GM21723 (cell line): ENCODE data around the gene CAPNS1.
"Not testable (repeated sequence)": the region's sequence is repeated elsewhere in the genome, so short reads cannot be mapped to it uniquely, and the experiment has no call there.

Source experiments
- ATAC-seq: cut with Tn5 transposase; IDR thresholded peaks from one replicate; pipeline ENCODE4 v1.9.1; 2021; ENCODE audit warnings: mild to moderate bottlenecking, moderate library complexity; ENCODE audit not compliant: unreplicated experiment

CAPNS1 gene

DNA sequence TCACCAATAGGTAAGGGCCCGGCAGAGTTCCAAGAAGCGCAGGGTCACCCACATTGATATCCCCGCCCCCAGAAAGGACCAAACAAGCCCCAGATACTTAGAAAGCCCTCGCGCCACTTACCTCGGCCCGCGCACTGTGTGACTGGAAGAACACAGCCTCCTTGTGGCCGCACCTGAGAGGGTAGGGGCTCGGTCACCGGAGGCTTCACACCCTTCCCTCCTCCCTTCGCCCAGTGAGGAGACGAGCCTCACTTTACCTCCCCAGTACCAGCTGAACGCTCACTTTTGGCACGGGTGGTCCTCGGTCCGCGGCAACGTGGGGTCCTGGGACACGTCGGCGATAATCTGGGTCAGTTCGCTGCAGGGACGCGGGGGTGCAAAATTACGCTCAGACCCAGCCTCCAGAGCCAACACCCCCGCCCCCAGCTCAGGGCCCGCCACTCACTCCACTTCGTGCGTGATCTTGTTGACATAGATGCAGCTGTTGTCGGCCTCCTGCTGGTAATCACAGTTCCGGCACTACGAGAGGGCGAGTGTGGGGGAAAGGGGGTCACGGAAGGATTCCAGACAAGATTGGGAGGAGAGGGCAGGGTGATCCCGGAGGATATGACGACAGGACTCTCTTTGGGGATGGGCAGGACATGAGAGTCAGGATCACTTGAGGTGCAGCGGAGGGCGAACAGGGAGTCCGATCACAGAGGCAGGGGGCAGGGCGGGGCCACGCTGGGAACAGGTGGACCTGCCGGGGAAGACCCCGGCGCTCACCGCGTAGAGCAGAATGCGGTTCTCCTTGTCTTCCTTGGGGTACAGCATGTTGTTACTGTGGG is 25.8 kb upstream of the CAPNS1 start:
- no peak for ATAC-seq

DNA sequence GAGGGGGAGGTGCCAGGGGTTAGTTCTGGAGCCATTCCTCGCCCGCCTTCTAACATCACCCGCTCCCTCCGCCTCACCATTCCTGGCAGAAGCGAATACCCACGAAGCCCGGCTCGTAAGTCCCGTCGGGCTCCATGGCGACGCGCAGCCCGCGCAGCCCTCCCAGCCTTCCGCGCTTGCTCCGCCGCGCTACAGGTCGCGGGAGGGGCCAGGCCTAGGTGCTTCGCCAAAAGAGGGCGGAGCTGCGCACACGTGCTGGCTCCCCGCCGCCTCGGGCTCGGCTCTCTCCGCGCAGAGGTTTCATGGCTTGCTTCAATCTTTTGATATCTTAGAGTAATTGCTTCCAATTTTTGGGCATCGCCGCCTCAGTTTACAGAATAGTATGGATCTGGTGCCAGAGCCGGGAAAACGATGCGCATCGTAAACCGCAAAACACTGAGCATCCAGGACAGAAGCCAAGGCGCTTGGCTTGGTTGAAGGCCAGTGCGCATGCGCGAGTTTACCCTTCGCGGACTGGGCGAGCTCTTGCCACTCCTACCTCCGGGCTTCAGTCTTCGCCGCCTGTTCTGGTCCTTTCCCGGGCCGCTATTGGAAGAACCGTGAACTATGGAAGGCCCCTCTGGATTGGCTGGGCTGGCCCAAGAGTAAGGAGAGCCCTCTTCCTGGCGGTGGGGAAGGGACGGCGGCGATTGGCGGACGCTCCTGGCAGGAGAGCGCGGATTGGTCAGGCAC is 25.0 kb upstream of the CAPNS1 start, which contains the start of gene POLR2I:
TSS of gene POLR2I (minus strand) at position 155 of the 732 bp plus-strand sequence. CDS start at position 136, 19 bp downstream.
- ATAC-seq, result peak; percentile 73

DNA sequence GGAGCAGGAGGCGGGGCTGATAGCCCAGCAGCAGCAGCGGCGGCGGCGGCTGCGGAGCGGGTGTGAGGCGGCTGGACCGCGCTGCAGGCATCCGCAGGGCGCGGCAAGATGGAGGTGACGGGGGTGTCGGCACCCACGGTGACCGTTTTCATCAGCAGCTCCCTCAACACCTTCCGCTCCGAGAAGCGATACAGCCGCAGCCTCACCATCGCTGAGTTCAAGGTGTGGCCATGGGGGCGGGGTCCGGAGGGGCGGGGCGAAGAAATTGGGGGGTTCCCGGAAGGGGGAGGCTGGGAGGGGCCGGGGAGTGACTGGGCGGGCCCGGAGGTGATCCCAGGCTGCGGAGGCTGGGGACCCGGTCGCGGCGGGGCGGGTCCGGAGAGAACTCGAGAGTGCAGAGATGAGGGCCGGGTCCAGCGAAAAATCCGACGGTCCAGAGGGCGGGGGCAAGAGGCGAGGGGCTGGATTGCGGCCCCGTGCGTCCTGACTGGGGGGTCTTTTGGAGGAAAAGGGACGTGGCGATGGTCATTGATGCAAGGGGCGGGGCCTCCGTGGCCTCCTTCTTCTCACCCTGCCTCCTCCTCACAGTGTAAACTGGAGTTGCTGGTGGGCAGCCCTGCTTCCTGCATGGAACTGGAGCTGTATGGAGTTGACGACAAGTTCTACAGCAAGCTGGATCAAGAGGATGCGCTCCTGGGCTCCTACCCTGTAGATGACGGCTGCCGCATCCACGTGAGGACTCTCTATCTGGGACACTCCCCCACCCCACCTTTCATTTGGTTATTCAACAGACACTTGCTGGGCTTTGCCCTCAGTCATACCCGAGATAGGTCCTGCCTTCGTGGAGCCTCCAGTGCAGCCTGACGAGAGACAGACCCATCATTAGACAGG is 24.2 kb upstream of the CAPNS1 start, which contains the start of gene TBCB:
TSS of gene TBCB (plus strand) at position 16 of the 891 bp plus-strand sequence. CDS start at position 109, 93 bp downstream.
- peak; percentile 28 for ATAC-seq

DNA sequence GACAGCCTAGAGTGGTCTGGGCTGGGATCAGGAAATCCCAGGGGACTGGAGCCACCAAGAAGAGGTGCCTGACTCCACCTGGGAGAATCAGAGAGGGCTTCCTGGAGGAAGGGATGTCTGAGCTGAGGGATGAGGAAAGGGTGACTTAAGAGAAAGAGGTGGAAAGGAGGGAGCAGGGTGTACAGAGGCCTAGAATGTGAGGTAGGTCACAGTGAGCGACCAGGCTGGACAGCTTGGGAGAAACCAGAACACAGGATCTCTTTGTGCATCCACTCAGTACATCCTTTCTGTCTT is 23.6 kb upstream of the CAPNS1 start:
- ATAC-seq, result no peak

DNA sequence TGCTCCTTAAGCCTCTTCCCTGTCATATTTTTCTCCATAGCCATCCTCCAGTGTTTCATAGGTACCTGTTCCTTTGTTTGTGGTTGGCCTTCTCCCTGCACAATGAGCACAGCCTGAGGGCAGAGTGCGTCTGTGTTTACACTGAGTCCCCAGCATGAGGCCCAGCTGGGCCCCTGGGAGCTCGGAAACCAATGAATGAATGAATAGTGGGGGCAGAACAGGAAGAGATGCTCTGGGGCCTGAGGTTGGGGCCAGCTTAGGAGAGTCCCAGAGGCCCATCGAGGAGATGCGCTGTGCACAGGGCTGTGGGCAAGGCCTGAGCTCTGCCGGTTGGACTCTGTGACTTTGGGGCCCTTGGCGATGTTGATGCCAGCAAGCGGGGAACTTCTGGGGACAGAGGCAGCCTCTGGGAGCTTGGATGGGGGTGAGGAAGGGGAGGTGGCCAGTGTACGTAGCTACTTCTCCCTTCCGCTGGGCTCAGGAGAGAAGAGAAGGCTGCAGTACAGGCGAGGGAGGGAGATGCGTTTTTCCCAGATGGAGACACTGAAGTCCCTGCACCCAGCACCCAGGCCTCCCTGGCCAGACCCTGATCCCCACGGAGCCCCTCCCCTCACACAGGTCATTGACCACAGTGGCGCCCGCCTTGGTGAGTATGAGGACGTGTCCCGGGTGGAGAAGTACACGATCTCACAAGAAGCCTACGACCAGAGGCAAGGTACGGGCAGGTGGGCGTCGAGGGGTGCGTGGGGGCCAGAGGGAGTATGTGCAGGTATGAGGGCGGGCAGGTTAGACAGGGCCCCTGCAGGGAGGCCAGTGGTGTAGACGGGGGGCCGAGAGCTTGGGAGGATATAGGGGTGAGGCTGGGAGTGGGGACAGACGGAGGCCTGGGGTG is 19.5 kb upstream of the CAPNS1 start:
- ATAC-seq, result no peak

DNA sequence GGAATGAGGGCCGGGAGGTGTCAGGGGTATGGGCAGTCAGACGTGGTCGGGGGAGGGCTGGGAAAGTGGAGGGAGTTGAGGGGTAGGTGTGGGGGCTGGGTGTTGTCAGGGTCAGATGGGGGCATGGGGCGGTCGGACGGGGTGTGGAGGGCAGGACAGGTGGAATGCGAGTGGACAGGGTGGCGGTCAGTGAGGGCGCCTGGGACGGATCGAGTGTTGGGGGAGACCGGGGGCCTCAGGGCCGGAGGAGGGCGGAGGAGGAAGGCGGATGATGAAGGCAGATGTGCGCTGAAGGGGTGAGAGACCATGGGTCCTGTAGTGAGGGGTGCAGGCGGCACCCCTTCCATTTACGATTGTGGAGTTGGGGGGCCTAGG is 18.9 kb upstream of the CAPNS1 start:
- ATAC-seq, result no peak

DNA sequence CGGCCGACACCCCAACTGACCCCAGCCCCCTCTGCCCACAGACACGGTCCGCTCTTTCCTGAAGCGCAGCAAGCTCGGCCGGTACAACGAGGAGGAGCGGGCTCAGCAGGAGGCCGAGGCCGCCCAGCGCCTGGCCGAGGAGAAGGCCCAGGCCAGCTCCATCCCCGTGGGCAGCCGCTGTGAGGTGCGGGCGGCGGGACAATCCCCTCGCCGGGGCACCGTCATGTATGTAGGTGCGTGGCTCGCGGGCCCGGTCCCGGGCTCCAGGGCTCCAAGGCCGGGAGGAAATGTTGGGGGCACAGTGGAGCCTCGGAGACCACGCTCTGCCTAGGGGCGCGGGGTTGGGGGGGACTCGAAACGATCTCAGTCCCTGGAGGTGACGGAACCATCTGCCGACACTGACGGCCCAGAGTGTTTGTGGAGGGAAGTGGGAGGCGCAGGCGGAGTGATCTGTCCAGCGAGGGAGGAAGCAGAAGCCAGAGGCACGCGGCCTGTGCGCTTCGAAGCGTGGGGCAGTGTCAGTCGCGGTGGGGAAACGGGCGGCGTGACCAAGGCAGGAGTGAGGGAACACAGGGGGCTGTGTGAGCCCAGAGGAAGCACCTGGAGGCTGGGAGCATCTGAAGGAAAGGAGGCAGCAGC is 18.3 kb upstream of the CAPNS1 start:
- ATAC-seq, result no peak

DNA sequence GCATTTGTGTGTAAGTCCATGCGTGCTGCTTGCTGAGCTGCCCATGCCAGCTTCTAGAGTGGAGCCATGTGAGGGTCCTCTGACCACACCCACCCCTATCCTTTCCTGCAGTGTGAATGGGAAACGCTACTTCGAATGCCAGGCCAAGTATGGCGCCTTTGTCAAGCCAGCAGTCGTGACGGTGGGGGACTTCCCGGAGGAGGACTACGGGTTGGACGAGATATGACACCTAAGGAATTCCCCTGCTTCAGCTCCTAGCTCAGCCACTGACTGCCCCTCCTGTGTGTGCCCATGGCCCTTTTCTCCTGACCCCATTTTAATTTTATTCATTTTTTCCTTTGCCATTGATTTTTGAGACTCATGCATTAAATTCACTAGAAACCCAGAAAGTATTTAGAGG is 14.3 kb upstream of the CAPNS1 start:
- no peak for ATAC-seq

DNA sequence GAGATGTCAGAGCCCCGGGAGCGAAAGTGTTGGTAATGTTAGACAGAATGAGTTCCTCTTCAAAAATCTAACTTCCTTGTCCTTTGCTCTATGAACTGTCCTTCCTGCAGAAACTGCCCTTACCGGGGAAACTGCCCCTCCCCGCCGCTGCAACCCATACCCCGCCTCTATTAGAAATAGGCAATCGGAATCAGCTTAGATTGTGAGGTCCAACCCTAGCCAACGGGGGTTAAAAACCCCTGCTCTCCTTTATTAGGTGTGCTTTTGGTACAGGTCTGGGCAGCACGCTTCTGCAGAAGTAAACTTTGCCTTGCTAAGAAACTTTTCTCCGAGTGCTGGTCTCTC is 11.5 kb upstream of the CAPNS1 start:
- peak; percentile 14 for ATAC-seq

DNA sequence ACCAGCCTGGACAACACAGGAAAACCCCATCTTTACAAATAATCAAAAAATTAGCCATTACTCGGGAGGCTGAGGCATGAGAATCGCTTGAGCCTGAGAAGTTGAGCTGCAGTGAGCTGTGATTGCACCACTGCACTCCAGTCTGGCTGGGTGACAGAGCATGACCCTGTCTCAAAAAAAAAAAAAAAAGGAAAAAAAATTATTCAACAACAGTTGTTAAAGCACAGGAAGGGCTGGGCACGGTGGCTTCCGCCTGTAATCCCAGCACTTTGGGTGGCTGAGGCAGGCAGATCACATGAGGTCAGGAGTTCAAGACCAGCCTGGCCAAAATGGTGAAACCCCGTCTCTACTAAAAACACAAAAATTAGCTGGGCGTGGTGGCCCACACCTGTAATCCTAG is 8.6 kb upstream of the CAPNS1 start:
- ATAC-seq, result not testable (repeated sequence)

DNA sequence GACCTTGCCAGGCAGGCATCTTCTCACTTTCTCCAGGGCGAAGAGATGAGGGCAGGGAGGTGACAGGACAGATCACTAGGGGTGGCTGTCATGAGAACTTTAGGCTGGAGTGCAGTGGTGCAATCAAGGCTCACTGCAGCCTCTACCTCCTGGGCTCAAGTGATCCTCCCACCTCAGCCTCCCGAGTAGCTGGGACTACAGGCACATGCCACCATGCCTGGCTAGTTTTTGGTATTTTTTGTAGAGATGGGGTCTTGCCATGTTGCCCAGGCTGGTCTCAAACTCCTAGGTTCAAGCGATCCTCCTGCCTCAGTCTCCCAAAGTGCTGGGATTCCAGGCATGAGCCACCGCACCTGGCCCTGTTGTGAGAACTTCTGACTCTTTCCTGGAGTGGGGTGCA is 5.0 kb upstream of the CAPNS1 start:
- not testable (repeated sequence) for ATAC-seq

DNA sequence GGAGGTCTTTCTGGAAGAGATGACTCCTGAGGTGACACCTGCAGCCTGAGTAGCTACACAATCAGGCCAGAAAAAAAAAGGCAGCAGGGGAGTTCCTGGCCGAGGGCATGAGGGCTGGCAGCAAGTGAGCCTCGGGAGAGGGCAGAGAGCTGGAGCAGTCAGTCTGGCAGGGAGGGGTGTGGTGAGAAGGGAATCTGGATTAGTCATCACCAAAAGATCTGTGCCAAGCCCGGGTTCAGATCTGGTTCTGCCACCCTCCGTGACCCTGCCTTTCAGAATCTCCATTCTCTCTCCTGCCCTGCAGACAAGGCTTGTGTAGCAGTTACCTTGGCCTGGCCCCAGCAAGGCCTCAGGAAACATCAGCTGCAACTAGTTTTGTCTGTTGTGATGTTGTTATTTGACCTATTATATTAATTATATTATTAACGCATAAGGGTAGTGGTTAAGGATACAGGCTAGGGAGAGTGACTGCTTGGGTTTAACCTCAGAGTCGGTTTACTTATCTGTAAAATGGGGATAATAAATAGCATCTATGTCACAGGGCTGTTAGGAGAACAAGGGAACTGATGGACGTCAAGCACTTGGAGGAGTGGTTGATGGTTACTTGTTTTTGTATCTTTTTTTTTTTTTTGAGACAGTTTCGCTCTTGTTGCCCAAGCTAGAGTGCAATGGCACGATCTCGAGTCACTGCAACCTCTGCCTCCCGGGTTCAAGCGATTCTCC is 2.7 kb upstream of the CAPNS1 start:
- no peak for ATAC-seq

DNA sequence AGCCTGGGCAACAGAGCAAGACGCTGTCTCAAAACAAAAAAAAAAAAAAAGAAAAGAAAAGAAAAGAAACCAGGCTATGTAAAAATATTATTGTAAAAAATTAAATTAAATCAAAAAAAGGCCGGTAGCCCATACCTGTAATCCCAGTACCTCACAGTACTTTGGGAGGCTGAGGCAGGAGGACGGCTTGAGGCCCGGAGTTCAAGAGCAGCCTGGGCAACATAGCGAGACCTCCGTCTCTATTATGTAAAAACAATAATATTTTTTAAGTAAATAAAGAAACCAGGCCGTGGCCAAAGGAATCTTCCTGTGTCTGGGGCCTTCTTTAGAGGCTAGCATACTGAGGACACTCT is 770 bp upstream of the CAPNS1 start:
- no peak for ATAC-seq

DNA sequence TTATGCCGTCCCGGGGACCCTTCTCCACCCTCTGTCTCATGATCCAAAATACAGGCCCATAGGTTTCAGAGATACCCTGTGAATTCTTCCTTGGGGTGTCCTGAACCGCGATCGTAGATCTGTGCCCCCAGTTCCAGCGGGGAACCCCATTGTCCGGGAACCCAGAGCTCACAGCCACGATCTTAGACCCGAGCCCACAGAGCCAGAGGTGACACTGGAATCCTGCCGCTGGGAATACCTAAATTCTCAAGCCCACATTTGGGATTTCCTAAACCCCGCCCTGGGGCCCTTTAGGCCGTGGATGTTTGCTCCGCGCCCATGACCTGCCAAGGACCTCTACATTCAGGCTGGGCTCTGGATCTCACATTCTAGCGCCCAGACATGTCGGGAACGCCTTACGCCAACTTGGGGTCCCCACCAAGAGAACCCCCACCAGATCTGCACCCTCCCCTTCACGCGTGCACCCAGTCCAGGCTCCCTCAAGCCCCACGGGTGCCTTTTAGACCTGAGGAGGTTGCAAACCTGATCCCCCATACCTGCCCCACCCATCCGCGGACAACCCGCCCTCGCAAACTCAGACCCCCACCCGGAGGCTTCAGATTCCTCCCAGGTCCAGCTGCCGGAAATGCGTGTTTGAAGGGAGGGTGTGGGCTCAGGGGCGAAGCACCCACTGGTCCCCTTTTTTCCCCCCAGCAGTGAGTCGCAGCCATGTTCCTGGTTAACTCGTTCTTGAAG is 605 bp downstream of the CAPNS1 start:
- peak; percentile 15 for ATAC-seq

DNA sequence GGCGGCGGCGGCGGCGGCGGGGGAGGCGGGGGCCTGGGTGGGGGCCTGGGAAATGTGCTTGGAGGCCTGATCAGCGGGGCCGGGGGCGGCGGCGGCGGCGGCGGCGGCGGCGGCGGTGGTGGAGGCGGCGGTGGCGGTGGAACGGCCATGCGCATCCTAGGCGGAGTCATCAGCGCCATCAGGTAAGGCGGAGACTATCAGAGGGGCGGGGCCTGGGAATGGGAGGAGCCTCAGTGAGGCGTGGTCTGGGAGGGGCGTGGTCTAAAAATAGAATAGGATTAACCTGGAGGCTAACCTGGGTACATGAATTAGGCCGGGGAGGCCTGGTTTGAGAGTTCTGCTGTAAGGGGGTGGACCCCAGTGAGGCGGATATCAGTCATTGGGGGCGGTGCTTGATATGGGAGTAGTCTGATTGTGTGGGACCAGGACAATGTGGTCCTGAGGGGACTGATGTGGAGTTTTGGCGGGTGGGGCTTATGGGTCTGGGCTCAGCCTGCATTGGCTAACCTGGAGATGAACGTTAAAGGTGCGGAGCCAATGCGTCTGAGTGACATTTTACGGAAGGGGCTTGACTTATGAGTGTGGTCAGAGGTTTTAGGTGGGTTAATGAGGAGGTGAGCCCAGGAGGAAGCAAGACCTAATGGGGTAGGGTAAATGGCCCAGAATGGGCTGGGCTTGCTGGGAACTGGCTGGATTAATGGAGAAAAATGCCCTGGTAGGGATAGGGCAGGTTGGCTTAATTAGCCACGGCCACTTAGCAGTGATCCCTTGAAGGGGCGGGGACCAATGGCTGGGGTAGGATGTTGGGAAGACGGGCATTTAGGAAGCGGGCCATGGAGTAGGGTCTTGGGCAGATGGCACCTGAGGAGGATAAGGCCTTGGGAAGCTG is 1.4 kb downstream of the CAPNS1 start:
- peak; percentile 41 for ATAC-seq

DNA sequence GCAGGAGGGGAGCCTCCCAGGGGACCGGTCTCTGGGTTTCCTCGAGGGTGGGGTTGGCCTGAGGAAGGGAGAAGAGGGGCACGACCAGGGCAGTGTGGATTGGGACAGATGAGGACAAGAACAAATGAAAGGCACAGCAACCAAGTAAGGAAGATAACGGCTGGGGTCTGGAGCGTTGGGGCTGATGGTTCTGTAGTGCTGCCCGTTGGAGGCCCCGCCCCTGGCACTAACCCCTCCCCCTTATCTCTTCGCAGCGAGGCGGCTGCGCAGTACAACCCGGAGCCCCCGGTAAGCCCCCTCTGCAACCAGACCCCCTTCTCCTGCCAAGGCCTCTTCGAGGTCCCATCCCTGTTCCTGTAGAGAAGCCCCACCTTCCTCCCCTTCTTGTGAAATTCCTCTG is 2.2 kb downstream of the CAPNS1 start:
- ATAC-seq, result no peak

DNA sequence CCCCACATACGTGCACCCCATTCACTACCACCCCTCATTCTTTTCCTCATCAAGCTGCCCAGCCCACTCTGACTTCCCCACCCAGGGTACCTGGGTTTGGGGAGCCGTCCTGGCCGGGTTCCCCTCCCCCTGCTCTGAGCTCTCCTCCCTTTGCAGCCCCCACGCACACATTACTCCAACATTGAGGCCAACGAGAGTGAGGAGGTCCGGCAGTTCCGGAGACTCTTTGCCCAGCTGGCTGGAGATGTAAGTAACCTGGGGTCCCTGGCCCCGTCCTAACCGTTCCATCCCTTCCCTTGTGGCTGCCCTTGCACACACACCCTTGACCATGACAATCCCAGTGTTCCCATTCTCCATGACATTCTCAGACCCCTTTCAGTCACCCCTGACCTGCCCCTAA is 2.6 kb downstream of the CAPNS1 start:
- no peak for ATAC-seq

DNA sequence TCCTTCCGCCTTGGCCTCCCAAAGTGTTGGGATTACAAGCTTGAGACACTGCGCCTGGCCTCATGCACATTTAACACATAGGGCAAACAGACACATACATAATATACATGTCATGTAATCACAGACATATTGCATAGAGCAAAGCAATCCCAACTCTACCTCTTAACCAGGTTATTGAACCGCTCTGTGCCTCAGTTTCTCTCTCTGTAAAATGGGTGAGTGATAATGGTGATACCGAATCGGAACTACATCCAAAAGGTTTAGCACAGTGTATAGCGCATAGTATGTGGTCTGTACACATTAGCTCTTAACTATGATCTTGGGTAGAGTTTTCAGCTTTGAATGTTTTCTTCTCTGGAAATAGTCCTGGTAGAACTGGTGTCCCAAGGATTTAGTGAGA is 4.8 kb downstream of the CAPNS1 start:
- ATAC-seq, result no peak
